GM19099 (cell line): ENCODE data around the gene SMIM36.

ENCODE experiments used
- POLR2A ChIP-seq: IDR thresholded peaks from 3 replicates; pipeline ENCODE4 v1.6.1; 2011; ENCODE audit warnings: low read depth; ENCODE audit not compliant: insufficient read length; ENCODE audit errors: extremely low read depth

The SMIM36 gene

GRCh38 chr17:55520402-55520801 lies 9.2 kb upstream of the SMIM36 start:
- no peak for TF ChIP-seq POLR2A

GRCh38 chr17:55518510-55518909 lies 7.3 kb upstream of the SMIM36 start:
- TF ChIP-seq POLR2A = no peak

- no peak for TF ChIP-seq POLR2A
These were observed 2.8 kb upstream of the SMIM36 start for GRCh38 chr17:55513885-55514590.

GRCh38 chr17:55500103-55500502 lies 11.1 kb downstream of the SMIM36 start:
- no peak for TF ChIP-seq POLR2A

GRCh38 chr17:55496094-55496881 lies 15.0 kb downstream of the SMIM36 start:
- TF ChIP-seq POLR2A = no peak

- TF ChIP-seq POLR2A = no peak
These were observed 16.0 kb downstream of the SMIM36 start for GRCh38 chr17:55495239-55495638.

GRCh38 chr17:55492781-55493341 lies 18.4 kb downstream of the SMIM36 start:
- TF ChIP-seq POLR2A = no peak

- TF ChIP-seq POLR2A = no peak
These were observed 20.9 kb downstream of the SMIM36 start for GRCh38 chr17:55490376-55490775.

- TF ChIP-seq POLR2A = no peak
These were observed 23.4 kb downstream of the SMIM36 start for GRCh38 chr17:55487695-55488432.

- no peak for TF ChIP-seq POLR2A
These were observed 26.7 kb downstream of the SMIM36 start for GRCh38 chr17:55484575-55484974.

- TF ChIP-seq POLR2A = no peak
These were observed 28.5 kb downstream of the SMIM36 start for GRCh38 chr17:55482591-55483389.

GRCh38 chr17:55480631-55481315 lies 30.5 kb downstream of the SMIM36 start:
- no peak for TF ChIP-seq POLR2A

GRCh38 chr17:55479903-55480302 lies 31.3 kb downstream of the SMIM36 start:
- TF ChIP-seq POLR2A = no peak

- TF ChIP-seq POLR2A = no peak
These were observed 32.3 kb downstream of the SMIM36 start for GRCh38 chr17:55478971-55479370.
